Cardiac fibroblast (primary cell): Measurements from ENCODE around the gene SNAP29.

ENCODE experiments used
- DNase-seq, 2 donors: peaks; one replicate each; pipeline versions ENCODE4 v3.0.0 to v3.0.0-alpha.2; 2010; ENCODE audit warnings: low read depth in 2 of 2
- H3K4me3 ChIP-seq, 2 donors: replicated peaks in 1 of 2; 1 replicate in 1 of 2; 2 replicates in 1 of 2; pipeline ENCODE4 v1.5.1; 2011; ENCODE audit warnings: low read depth in 2 of 2, low read length in 2 of 2, mild to moderate bottlenecking in 2 of 2, moderate library complexity in 1 of 2
- CTCF ChIP-seq: IDR thresholded peaks from one replicate; pipeline ENCODE4 v1.5.1; 2011; ENCODE audit warnings: low read depth, mild to moderate bottlenecking, low read length, inconsistent platforms

The SNAP29 gene

GRCh38 chr22:20858615-20859416 is at the start of gene SNAP29, which contains the start of gene PI4KA:
TSS of gene SNAP29 (plus strand) at chr22:20859007. CDS start at chr22:20859111, 104 bp downstream.
TSS of gene PI4KA (minus strand) at chr22:20858811. CDS start at chr22:20858725, 86 bp downstream.
- peak within 1 kb of the TSS; percentile 81 to 82 for H3K4me3 ChIP-seq
- no peak for TF ChIP-seq CTCF
- peak; percentile 98 to 99 for DNase-seq

DNA sequence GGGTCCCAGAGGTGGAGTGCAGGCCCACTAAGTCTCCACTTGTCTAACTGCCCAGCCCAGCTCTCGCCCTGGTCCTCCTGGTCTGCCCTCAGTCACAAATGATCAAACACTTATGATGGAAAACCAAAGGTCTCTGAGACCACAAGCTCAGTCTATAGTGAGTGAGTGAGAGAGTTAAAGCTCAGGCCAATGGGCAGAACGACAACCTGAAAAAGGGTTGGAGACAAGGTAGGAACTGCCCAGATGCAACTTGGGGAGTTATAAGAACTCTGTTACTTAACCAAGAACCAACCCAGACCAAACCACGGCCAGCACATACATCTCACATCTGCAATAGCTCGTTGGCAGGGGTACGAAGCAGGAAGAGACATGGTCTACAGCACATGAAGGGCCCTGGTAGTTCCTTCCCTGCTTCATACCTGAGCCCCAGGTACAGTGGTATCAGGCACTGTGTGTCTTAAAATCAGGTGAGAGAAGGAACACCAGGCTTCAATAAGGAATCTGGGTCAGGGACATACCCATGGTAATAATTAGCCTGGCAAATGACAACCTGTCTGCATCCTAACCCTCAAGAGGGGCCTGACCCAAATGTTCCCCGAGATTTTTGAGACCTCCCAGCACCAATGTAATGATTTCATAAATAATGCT is 49.1 kb upstream of the SNAP29 start:
- no peak for DNase-seq
- no peak overlapping the region for H3K4me3 ChIP-seq
- TF ChIP-seq CTCF, result no peak

- no peak for TF ChIP-seq CTCF
- no peak for DNase-seq
- no peak overlapping the region for H3K4me3 ChIP-seq
These were observed 48.2 kb upstream of the SNAP29 start for GRCh38 chr22:20810645-20811044.

DNA sequence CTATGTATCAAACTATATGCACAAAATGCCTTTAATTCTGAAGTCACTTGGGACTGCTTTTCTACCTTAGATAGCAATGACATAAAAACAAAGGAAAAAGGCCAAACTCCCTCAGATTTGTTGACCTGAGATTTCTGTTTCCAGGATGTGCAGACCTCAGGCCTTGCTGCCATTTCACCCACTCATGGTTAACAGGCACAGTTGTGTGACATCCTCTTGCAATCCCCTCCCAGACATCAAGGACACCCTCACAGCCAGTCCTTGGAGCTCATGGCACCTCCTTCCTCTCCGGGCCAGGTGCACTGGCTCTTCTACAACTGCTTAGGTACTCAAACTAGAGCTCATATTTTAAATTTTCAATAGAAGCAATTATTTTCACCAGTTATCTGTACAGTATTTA is 47.6 kb upstream of the SNAP29 start:
- H3K4me3 ChIP-seq, result no peak overlapping the region
- no peak for TF ChIP-seq CTCF
- no peak for DNase-seq

- no peak for DNase-seq
- H3K4me3 ChIP-seq, result no peak overlapping the region
- no peak for TF ChIP-seq CTCF
These were observed 46.7 kb upstream of the SNAP29 start for GRCh38 chr22:20811971-20812660.

DNA sequence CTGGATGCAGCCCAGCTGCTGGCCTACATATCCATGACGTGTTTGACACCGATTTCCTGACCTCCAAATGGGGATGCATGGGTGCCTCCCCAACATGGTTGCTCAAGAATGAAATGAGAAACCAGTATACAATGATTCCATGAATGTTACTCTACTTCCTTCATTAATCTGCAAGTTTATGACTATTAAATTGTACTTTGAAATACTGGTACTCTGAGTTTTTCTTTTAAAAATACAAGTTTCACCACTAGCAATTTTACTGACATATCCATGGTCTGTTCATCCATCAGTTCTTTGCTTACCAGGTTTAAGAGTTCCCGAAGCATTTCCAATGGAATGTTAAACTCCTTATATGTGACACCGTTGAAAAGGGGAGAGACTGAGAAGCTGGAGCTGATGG is 45.8 kb upstream of the SNAP29 start:
- H3K4me3 ChIP-seq, result no peak overlapping the region
- DNase-seq, result peak in 1 of 2 donors; percentile 11
- no peak for TF ChIP-seq CTCF
